ENCODE results near the gene VN1R4. TPM values are rescaled to one million over a fixed set of nuclear protein-coding genes. Genes with fewer than 3 reads are reported as not detected.

The VN1R4 gene
- total and polyA plus RNA-seq, 2 of the 4 experiments (the other 2 are of a cell fraction): not detected

DNA sequence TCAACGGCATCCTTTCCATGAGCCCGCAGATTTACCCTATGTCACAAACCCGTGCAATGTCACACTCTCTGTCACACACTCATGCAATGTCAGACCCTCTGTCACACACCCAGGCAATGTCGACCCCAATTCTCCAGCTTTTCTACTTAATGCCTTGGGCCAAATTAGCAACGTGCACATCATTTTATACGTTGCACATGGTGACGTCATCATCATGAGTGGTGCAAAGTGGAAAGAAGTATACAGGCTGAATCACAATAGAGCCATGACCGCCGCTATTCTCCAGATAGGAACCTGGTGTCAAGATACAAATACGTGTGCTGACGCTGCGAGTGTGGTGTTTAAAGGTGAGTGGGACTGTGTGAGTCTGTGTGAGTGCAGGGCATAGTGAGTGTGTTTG lies 44.4 kb upstream of the VN1R4 start:
- Histone ChIP-seq H3K79me1 (ENCODE audit: low read depth in 1 of 2, low read length in 2 of 2) (no peaks in the 10 kb centered on the region), H3K9me3 (ENCODE audit: control insufficient read depth, insufficient read depth, low read length) (peaks cover 11% of the 10 kb centered on the region), H3K4ac (ENCODE audit: low read depth, low read length) (no peak overlapping the region), H3K27me3 (ENCODE audit: control insufficient read depth, insufficient read depth, low read length) (no peaks in the 10 kb centered on the region), H3K27ac (ENCODE audit: insufficient read depth, low read length) (no peak overlapping the region), H4K5ac (ENCODE audit: low read depth, low read length) (no peak overlapping the region), H3K36me3 (ENCODE audit: control insufficient read depth, insufficient read depth, low read length) (no peaks in the 10 kb centered on the region), H2AK9ac (replicated peaks; ENCODE audit: low read depth, low read length, poor library complexity) (no peak overlapping the region), H3K9ac (ENCODE audit: low read depth, low read length) (no peak overlapping the region), H3K23ac (ENCODE audit: low read depth, low read length) (no peak overlapping the region), H2AFZ (replicated peaks; ENCODE audit: low read length, poor library complexity) (no peak overlapping the region), H2AK5ac (ENCODE audit: low read depth, low read length) (no peak overlapping the region), H2BK20ac (ENCODE audit: low read depth, low read length) (no peak overlapping the region), H3K14ac (replicated peaks; ENCODE audit: low read depth, low read length) (no peak overlapping the region), H3K4me3 (ENCODE audit: insufficient read depth, low read depth, low read length) (no peak overlapping the region), H4K8ac (ENCODE audit: low read depth in 2 of 2, low read length in 2 of 2) (no peak overlapping the region), H3K4me2 (ENCODE audit: low read depth, low read length) (no peak overlapping the region), H3K9me1 (ENCODE audit: insufficient read depth, low read length) (no peaks in the 10 kb centered on the region), H3K18ac (ENCODE audit: low read depth, low read length) (no peak overlapping the region), H4K91ac (ENCODE audit: insufficient read depth, low read depth, low read length) (no peak overlapping the region), H3K56ac (ENCODE audit: extremely low read depth, insufficient read depth, low read length) (no peak overlapping the region), H2BK120ac (ENCODE audit: low read depth, low read length) (no peak overlapping the region), H3K4me1 (ENCODE audit: control insufficient read depth, insufficient read depth, low read length) (no peaks in the 10 kb centered on the region), H4K20me1 (ENCODE audit: insufficient read depth, low read length) (no peaks in the 10 kb centered on the region), H2BK5ac (ENCODE audit: low read depth, low read length, poor library complexity, severe bottlenecking) (peak overlapping the region; percentile 45), H2BK15ac (ENCODE audit: low read depth, low read length) (no peak overlapping the region)
- intact Hi-C loops (cut with micrococcal nuclease) (no loop called here), in situ Hi-C loops (cut with MboI; ENCODE audit: low sequenced_read_pairs) (no loop called here), dilution Hi-C loops (cut with HindIII; ENCODE audit: low sequenced_read_pairs, unreplicated experiment) (no loop called here)
- DNase-seq (no peak), ATAC-seq (ENCODE audit: low read depth) (no peak)
- CTCF ChIA-PET: interaction anchor here (1.5 kb wide), 1 partner anchor 10 kb away, joined by 3 read pairs; no protein-coding TSS in a partner anchor
- TF ChIP-seq CEBPB (IDR thresholded peaks at IDR 0.05; ENCODE audit: low read depth, low read length) (no peak), RAD21 (IDR thresholded peaks at IDR 0.05; ENCODE audit: low read length) (no peak), RFX5 (IDR thresholded peaks at IDR 0.05; ENCODE audit: low read depth, low read length) (no peak), FOS (IDR thresholded peaks at IDR 0.05; ENCODE audit: low read depth, low read length) (no peak), RCOR1 (IDR thresholded peaks at IDR 0.05; ENCODE audit: insufficient replicate concordance, low read length) (no peak), MAFK (IDR thresholded peaks at IDR 0.05; ENCODE audit: low read depth, low read length) (no peak), POLR2A (IDR thresholded peaks at IDR 0.05; ENCODE audit: low read depth, low read length) (no peak), BHLHE40 (IDR thresholded peaks at IDR 0.05; ENCODE audit: low read depth, low read length) (no peak), NFE2L2 (IDR thresholded peaks at IDR 0.05; ENCODE audit: low read depth, low read length) (no peak), SMC3 (IDR thresholded peaks at IDR 0.05; ENCODE audit: low read depth, low read length) (no peak)
- TF ChIP-seq, protein P1, sequence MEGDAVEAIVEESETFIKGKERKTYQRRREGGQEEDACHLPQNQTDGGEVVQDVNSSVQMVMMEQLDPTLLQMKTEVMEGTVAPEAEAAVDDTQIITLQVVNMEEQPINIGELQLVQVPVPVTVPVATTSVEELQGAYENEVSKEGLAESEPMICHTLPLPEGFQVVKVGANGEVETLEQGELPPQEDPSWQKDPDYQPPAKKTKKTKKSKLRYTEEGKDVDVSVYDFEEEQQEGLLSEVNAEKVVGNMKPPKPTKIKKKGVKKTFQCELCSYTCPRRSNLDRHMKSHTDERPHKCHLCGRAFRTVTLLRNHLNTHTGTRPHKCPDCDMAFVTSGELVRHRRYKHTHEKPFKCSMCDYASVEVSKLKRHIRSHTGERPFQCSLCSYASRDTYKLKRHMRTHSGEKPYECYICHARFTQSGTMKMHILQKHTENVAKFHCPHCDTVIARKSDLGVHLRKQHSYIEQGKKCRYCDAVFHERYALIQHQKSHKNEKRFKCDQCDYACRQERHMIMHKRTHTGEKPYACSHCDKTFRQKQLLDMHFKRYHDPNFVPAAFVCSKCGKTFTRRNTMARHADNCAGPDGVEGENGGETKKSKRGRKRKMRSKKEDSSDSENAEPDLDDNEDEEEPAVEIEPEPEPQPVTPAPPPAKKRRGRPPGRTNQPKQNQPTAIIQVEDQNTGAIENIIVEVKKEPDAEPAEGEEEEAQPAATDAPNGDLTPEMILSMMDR (conservative IDR thresholded peaks at IDR 0.05; ENCODE audit: low read depth, low read length): no peak
- TF ChIP-seq, protein P2, sequence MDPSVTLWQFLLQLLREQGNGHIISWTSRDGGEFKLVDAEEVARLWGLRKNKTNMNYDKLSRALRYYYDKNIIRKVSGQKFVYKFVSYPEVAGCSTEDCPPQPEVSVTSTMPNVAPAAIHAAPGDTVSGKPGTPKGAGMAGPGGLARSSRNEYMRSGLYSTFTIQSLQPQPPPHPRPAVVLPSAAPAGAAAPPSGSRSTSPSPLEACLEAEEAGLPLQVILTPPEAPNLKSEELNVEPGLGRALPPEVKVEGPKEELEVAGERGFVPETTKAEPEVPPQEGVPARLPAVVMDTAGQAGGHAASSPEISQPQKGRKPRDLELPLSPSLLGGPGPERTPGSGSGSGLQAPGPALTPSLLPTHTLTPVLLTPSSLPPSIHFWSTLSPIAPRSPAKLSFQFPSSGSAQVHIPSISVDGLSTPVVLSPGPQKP (IDR thresholded peaks at IDR 0.05; ENCODE audit: borderline replicate concordance, low read depth, low read length): no peak
- BruUV-seq (replicated peaks): no TSS peak
- 81% methylated on average over 6 of the region's 12 CpGs; no CpG with 5 or more reads in 1 of the 2 experiments for WGBS, 2 experiments (ENCODE audit: extremely low coverage in 2 of 2, insufficient read length in 1 of 2)
- POLR2A ChIA-PET (ENCODE audit: unreplicated experiment): no interaction called here
